ENCODE measurements around the gene ARAP2.

ARAP2 gene

DNA sequence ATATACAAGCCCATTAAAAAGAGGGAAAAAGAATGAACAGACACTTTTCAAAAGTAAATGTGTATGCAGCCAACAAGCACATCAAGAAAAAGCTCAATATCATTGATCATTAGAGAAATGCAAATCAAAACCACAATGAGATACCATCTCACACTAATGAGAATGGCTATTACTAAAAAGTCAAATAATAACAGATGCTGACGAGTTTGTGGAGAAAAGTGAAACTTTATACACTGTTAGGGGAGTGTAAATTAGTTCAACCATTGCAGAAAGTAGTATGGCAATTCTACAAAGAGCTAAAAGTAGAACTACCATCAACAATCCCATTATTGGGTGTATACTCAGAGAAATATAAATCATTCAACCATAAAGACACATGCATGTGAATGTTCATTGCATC is 203.0 kb downstream of the ARAP2 start:
- Histone ChIP-seq H3K9me3 (ENCODE audit: control insufficient read depth, low read length) (no peaks in the 10 kb centered on the region), H3K27ac (ENCODE audit: low read depth, low read length, severe bottlenecking) (no peak overlapping the region), H3K4me1 (ENCODE audit: control insufficient read depth, insufficient read depth, low read length, poor library complexity, severe bottlenecking) (no peaks in the 10 kb centered on the region), H3K36me3 (ENCODE audit: control insufficient read depth, insufficient read depth, low read length) (no peaks in the 10 kb centered on the region), H3K4me3 (ENCODE audit: extremely low read depth, insufficient read depth, low read length, poor library complexity, severe bottlenecking) (no peak overlapping the region)
- WGBS, 2 experiments (ENCODE audit: insufficient coverage in 2 of 2) = no CpG with 5 or more reads among the region's 1 CpG

DNA sequence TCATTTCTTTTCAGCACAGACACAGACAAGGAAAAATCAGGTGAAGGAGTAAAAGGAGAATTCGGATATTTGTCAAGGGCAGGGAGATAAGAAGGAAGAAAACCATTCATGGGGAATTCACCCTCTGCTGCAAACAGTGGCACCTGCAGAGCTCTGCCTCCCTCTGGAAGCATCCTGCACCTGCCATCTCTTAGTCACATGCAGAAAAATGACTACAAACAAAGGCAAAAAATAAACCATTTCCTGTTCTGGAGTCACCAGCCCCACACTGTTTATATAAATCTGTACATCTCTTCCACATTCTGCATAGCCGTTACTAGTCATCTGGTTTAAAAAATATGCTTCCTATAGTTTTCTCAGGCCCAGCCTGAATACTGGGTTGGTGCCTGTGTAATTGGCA is 205.3 kb downstream of the ARAP2 start:
- Histone ChIP-seq H3K4me1 (ENCODE audit: control insufficient read depth, insufficient read depth, low read length, poor library complexity, severe bottlenecking) (no peaks in the 10 kb centered on the region), H3K4me3 (ENCODE audit: extremely low read depth, insufficient read depth, low read length, poor library complexity, severe bottlenecking) (no peak overlapping the region), H3K9me3 (ENCODE audit: control insufficient read depth, low read length) (no peaks in the 10 kb centered on the region), H3K36me3 (ENCODE audit: control insufficient read depth, insufficient read depth, low read length) (no peaks in the 10 kb centered on the region), H3K27ac (ENCODE audit: low read depth, low read length, severe bottlenecking) (no peak overlapping the region)
- 100% methylated on average over 1 of the region's 2 CpGs; no CpG with 5 or more reads in 1 of the 2 experiments for WGBS, 2 experiments (ENCODE audit: insufficient coverage in 2 of 2)

DNA sequence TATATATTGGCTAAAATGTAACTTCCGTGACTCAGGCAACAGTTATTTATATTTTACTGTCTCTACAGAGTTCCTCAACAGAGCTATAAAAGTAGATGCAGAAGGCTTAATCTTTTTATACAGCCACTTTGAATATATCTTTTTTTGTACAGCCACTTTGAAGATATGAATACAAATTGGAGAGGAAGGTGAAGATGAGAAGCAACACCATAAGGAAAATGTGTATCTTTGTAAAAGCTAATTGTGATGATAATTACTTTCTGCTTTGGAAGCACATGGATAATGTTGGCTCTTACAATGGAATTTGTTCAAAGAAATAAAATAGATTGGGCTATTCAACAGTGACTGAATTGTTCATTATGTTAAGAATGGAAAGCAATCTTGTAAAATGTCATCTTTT is 205.8 kb downstream of the ARAP2 start:
- H3K4me3 ChIP-seq (ENCODE audit: extremely low read depth, insufficient read depth, low read length, poor library complexity, severe bottlenecking) = no peak overlapping the region
- WGBS, 2 experiments (ENCODE audit: insufficient coverage in 2 of 2) = no CpG with 5 or more reads among the region's 1 CpG
- no peaks in the 10 kb centered on the region for H3K36me3 ChIP-seq (ENCODE audit: control insufficient read depth, insufficient read depth, low read length)
- H3K4me1 ChIP-seq (ENCODE audit: control insufficient read depth, insufficient read depth, low read length, poor library complexity, severe bottlenecking) = no peaks in the 10 kb centered on the region
- H3K27ac ChIP-seq (ENCODE audit: low read depth, low read length, severe bottlenecking) = no peak overlapping the region
- H3K9me3 ChIP-seq (ENCODE audit: control insufficient read depth, low read length) = no peaks in the 10 kb centered on the region

DNA sequence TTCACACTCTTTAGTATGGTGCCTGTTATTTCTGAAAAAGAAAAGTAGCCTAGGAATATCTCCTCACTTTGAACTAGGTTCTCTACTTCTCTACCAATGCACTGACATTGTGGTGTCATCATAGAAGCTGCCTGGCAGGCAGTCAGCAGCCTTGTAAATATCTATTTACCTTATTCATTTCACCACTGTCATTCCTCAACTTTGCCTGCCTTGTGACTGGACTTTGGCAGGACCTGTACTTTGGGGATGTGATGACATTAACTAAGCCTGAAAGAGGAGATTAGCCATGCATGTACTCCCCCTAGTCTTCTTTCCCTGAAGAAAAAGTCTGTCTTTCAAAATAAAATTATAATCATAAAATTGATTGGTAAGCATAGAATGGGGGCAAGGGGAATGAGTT is 207.2 kb downstream of the ARAP2 start:
- no peaks in the 10 kb centered on the region for H3K36me3 ChIP-seq (ENCODE audit: control insufficient read depth, insufficient read depth, low read length)
- H3K4me3 ChIP-seq (ENCODE audit: extremely low read depth, insufficient read depth, low read length, poor library complexity, severe bottlenecking) = no peak overlapping the region
- H3K9me3 ChIP-seq (ENCODE audit: control insufficient read depth, low read length) = no peaks in the 10 kb centered on the region
- H3K4me1 ChIP-seq (ENCODE audit: control insufficient read depth, insufficient read depth, low read length, poor library complexity, severe bottlenecking) = no peaks in the 10 kb centered on the region
- H3K27ac ChIP-seq (ENCODE audit: low read depth, low read length, severe bottlenecking) = no peak overlapping the region

DNA sequence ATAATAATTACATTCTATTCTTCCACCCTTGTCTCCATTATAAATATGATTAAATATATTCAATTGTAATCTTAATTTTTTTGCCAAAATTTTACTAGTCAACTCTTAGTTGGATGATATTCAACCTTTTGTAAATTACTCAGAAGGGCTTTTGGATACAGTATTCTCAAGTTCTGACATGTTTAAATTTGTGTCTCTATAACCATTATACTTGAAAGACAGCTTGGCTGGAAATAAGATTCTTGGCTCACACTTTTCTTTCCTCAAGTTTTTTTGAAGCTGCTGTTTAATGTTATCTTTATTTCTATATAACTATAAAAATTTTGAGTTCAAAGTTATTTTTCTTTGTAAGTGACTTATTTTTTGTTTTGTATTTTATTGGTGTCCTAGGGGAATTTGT is 214.4 kb downstream of the ARAP2 start:
- Histone ChIP-seq H3K36me3 (ENCODE audit: control insufficient read depth, insufficient read depth, low read length) (no peaks in the 10 kb centered on the region), H3K9me3 (ENCODE audit: control insufficient read depth, low read length) (no peaks in the 10 kb centered on the region), H3K4me3 (ENCODE audit: extremely low read depth, insufficient read depth, low read length, poor library complexity, severe bottlenecking) (no peak overlapping the region), H3K4me1 (ENCODE audit: control insufficient read depth, insufficient read depth, low read length, poor library complexity, severe bottlenecking) (no peaks in the 10 kb centered on the region), H3K27ac (ENCODE audit: low read depth, low read length, severe bottlenecking) (no peak overlapping the region)

DNA sequence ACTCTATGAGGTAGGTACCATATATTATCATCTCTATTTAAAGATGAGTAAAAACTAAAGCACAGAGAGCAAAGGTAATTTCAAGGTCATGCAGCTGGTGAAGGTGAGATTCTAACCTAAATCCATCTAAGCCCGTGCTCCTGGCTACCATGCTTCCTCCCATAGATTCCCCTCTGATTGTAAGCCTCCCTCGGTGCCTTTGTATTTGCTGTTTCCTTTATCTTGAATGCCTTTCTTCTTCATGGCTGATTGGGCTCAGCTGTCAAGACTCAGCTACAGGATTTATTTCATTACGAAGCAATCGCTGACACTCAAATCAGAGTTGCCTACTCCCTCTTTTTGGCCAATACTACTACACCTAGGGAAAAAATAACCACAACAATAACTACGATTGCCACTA is 217.1 kb downstream of the ARAP2 start:
- Histone ChIP-seq H3K4me1 (ENCODE audit: control insufficient read depth, insufficient read depth, low read length, poor library complexity, severe bottlenecking) (no peaks in the 10 kb centered on the region), H3K27ac (ENCODE audit: low read depth, low read length, severe bottlenecking) (no peak overlapping the region), H3K4me3 (ENCODE audit: extremely low read depth, insufficient read depth, low read length, poor library complexity, severe bottlenecking) (no peak overlapping the region), H3K9me3 (ENCODE audit: control insufficient read depth, low read length) (no peaks in the 10 kb centered on the region), H3K36me3 (ENCODE audit: control insufficient read depth, insufficient read depth, low read length) (no peaks in the 10 kb centered on the region)
- WGBS, 2 experiments (ENCODE audit: insufficient coverage in 2 of 2) = 41 to 52% methylated on average over 2 to 4 of the region's 5 CpGs

DNA sequence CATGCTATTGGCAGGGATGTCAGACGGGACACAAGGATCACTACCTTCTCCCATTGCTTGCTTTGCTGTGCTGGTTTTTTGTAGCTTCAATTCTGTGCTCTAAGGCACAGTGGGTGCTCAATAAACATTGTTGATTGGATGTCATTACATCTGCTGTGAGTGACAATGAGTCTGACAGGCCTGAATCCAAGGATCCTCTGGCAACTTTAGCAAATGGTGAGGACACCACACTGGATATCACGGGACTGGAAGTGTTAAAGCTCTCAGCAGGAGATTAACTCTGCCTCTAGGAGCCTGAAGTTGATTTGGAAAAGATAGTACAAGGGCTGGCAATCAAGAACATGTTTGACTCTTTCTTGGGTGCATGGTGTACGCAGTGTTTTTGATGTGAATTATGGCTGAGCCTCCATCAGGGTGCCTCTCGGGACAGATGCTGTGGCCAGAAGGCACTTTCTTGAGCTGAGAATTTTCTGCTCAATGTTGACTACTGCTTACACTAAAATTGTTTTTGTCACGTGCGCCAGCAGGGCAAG is 217.9 kb downstream of the ARAP2 start:
- Histone ChIP-seq H3K4me3 (ENCODE audit: extremely low read depth, insufficient read depth, low read length, poor library complexity, severe bottlenecking) (no peak overlapping the region), H3K36me3 (ENCODE audit: control insufficient read depth, insufficient read depth, low read length) (no peaks in the 10 kb centered on the region), H3K9me3 (ENCODE audit: control insufficient read depth, low read length) (no peaks in the 10 kb centered on the region), H3K27ac (ENCODE audit: low read depth, low read length, severe bottlenecking) (no peak overlapping the region), H3K4me1 (ENCODE audit: control insufficient read depth, insufficient read depth, low read length, poor library complexity, severe bottlenecking) (no peaks in the 10 kb centered on the region)
- 58 to 72% methylated on average over 5 to 6 of the region's 6 CpGs for WGBS, 2 experiments (ENCODE audit: insufficient coverage in 2 of 2)

DNA sequence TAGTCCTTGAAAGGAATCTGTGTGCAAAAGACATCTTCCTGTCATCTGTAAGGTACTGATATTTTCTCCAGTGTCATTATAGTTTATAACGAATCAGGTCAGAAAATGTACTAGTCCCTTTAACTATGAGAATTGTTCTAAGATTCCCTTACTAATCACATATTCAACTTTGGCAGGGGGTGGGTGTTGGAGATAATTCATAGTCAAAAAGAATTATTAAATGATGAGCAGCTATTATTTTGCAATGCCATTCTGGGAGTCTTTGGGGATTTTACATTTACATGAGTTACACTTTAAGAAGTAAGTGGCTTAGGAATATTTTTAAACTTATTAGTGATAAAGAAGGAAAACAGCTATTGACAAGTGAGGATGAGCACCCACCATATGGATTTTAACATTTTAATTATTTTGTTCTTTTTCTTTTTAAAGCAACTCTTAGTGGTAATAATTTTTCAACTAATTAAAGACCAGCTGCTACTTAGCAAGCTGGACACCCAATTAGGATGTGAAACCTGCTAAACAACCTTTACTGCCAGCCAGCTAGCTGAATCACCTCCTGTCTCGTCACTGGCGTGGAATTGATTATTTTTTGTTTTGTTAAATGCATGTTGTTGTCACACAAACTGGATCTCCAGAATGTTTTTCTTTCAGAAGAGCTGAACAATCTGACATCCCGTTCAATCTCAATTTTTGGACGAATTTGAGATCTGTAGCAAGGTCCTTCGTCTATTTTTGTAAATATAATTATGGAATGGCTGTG is 219.2 kb downstream of the ARAP2 start:
- H3K36me3 ChIP-seq (ENCODE audit: control insufficient read depth, insufficient read depth, low read length) = no peaks in the 10 kb centered on the region
- no peak overlapping the region for H3K4me3 ChIP-seq (ENCODE audit: extremely low read depth, insufficient read depth, low read length, poor library complexity, severe bottlenecking)
- WGBS, 2 experiments (ENCODE audit: insufficient coverage in 2 of 2) = 75 to 97% methylated on average over 1 to 3 of the region's 6 CpGs
- no peaks in the 10 kb centered on the region for H3K4me1 ChIP-seq (ENCODE audit: control insufficient read depth, insufficient read depth, low read length, poor library complexity, severe bottlenecking)
- no peak overlapping the region for H3K27ac ChIP-seq (ENCODE audit: low read depth, low read length, severe bottlenecking)
- no peaks in the 10 kb centered on the region for H3K9me3 ChIP-seq (ENCODE audit: control insufficient read depth, low read length)

DNA sequence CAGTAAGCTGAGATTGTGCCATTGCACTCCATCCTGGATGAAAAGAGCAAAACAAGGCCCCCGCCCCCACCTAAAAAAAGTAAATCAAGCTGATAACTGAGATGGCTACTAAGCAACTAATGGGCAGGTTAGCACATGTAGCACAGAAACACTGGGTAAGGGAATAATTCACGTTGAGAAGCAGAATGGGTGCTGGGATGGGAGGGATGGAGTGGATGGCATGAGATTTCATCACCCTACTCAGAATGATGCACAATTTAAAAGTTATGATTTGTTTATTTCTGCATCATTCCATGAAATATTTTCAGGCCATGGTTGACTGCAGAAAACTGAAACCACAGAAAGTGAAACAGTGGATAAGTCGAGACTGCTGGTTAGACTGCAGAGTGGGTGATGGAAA is 224.0 kb downstream of the ARAP2 start:
- Histone ChIP-seq H3K36me3 (ENCODE audit: control insufficient read depth, insufficient read depth, low read length) (no peaks in the 10 kb centered on the region), H3K4me1 (ENCODE audit: control insufficient read depth, insufficient read depth, low read length, poor library complexity, severe bottlenecking) (no peaks in the 10 kb centered on the region), H3K27ac (ENCODE audit: low read depth, low read length, severe bottlenecking) (no peak overlapping the region), H3K4me3 (ENCODE audit: extremely low read depth, insufficient read depth, low read length, poor library complexity, severe bottlenecking) (no peak overlapping the region), H3K9me3 (ENCODE audit: control insufficient read depth, low read length) (no peaks in the 10 kb centered on the region)
- WGBS, 2 experiments (ENCODE audit: insufficient coverage in 2 of 2) = 63 to 67% methylated on average over 1 of the region's 3 CpGs
